ENCODE results near the gene CEL. TPM values are rescaled to one million over a fixed set of nuclear protein-coding genes. Genes with fewer than 3 reads are reported as not detected.

Gene CEL
- total RNA-seq, 1 experiment from 2014 or later = 6.9 TPM

DNA sequence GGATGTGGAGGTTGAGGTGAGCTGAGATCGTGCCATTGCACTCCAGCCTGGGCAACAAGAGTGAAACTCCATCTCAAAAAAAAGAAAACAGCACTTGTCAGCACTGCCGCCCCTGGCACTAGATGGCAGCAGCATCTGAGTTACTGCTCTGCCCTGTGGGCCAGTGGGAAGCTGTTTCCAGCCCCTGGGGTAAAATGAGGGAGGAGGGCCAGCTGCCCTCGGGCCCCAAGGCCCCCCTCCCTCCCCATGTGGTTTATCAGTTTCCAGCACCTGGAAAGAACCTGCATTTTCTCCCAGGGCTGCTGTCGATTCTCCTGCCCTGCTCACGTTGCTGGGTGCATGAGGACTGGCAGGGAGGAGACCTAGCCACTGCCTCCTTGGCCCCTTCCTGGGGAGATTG lies 13.2 kb upstream of the CEL start:
- BruUV-seq (replicated peaks) = no TSS peak
- no peaks in the 10 kb centered on the region for H3K27me3 ChIP-seq (ENCODE audit: insufficient read depth, low read length)
- ATAC-seq (peak; percentile 81), DNase-seq (ENCODE audit: low read depth, low spot score) (peak; percentile 3)
- intact Hi-C loops (cut with micrococcal nuclease) = no loop called here
- H3K9ac ChIP-seq (ENCODE audit: low read length) = no peak overlapping the region
- no peaks in the 10 kb centered on the region for H4K20me1 ChIP-seq (ENCODE audit: insufficient read depth)
- H3K79me2 ChIP-seq (ENCODE audit: insufficient read depth, low read length) = no peaks in the 10 kb centered on the region; the same call in 1 of the 2 replicates
- ChIA-PET CTCF (interaction anchor here (1.0 to 1.6 kb wide), 3 partner anchors 87 to 100 kb away, joined by 4 to 7 read pairs (median 5); no protein-coding TSS in a partner anchor), RAD21 (ENCODE audit: low non-redundant PET in 1 of 2, low total read pairs in 2 of 2, uncharacterized antibody in 2 of 2, unreplicated experiment in 2 of 2) (interaction anchor here in 1 of 2 experiments (1.2 kb wide), 1 partner anchor 96 kb away, joined by 3 read pairs; no protein-coding TSS in a partner anchor), POLR2A (interaction anchor here (1.5 kb wide), 1 partner anchor 18 kb away, joined by 4 read pairs; the partner anchor contains the start of gene GTF3C5)
- H3K27ac ChIP-seq (ENCODE audit: low read depth, low read length) = no peak overlapping the region
- peaks cover 28 to 50% of the 10 kb centered on the region in 2 experiments; a peak in 3 of 4 replicates for H3K36me3 ChIP-seq (ENCODE audit: control insufficient read depth in 1 of 2, insufficient read depth in 2 of 2, low read length in 2 of 2)
- no peak overlapping the region for H2AFZ ChIP-seq (ENCODE audit: low read depth, low read length, poor library complexity, severe bottlenecking)
- H3K4me3 ChIP-seq (replicated peaks in 1 of 2; ENCODE audit: low read depth in 1 of 2, low read length in 2 of 2) = no peak overlapping the region
- TF ChIP-seq EGR1 (IDR thresholded peaks at IDR 0.05; ENCODE audit: low read depth) = no peak
- TF ChIP-seq FOSL1 (IDR thresholded peaks at IDR 0.05; ENCODE audit: low read depth) = no peak
- TF ChIP-seq SIN3A (IDR thresholded peaks at IDR 0.05; ENCODE audit: low read depth) = no peak
- TF ChIP-seq YY1 (IDR thresholded peaks at IDR 0.05; ENCODE audit: extremely low read depth, insufficient replicate concordance, low read depth, low read length) = no peak
- TF ChIP-seq, protein P1, sequence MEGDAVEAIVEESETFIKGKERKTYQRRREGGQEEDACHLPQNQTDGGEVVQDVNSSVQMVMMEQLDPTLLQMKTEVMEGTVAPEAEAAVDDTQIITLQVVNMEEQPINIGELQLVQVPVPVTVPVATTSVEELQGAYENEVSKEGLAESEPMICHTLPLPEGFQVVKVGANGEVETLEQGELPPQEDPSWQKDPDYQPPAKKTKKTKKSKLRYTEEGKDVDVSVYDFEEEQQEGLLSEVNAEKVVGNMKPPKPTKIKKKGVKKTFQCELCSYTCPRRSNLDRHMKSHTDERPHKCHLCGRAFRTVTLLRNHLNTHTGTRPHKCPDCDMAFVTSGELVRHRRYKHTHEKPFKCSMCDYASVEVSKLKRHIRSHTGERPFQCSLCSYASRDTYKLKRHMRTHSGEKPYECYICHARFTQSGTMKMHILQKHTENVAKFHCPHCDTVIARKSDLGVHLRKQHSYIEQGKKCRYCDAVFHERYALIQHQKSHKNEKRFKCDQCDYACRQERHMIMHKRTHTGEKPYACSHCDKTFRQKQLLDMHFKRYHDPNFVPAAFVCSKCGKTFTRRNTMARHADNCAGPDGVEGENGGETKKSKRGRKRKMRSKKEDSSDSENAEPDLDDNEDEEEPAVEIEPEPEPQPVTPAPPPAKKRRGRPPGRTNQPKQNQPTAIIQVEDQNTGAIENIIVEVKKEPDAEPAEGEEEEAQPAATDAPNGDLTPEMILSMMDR (IDR thresholded peaks at IDR 0.05 in 2 of 3, conservative IDR thresholded peaks at IDR 0.05 in 1 of 3; ENCODE audit: borderline replicate concordance in 1 of 3, insufficient read depth in 1 of 3, low read depth in 2 of 3, low read length in 2 of 3) = peak; percentile 29 to 57 (median 40); a peak in 4 of 6 replicates
- TF ChIP-seq ZNF274 (IDR thresholded peaks at IDR 0.05; ENCODE audit: low read depth, low read length) = no peak
- TF ChIP-seq, protein P2, sequence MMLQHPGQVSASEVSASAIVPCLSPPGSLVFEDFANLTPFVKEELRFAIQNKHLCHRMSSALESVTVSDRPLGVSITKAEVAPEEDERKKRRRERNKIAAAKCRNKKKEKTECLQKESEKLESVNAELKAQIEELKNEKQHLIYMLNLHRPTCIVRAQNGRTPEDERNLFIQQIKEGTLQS (IDR thresholded peaks at IDR 0.05) = no peak
- TF ChIP-seq RAD21 (IDR thresholded peaks at IDR 0.05; ENCODE audit: low read depth) = peak; percentile 60
- no peak for TF ChIP-seq EZH2phosphoT487 (IDR thresholded peaks at IDR 0.05; ENCODE audit: borderline replicate concordance)
- no peak for TF ChIP-seq ZFX (IDR thresholded peaks at IDR 0.05)
- TF ChIP-seq, protein P3, sequence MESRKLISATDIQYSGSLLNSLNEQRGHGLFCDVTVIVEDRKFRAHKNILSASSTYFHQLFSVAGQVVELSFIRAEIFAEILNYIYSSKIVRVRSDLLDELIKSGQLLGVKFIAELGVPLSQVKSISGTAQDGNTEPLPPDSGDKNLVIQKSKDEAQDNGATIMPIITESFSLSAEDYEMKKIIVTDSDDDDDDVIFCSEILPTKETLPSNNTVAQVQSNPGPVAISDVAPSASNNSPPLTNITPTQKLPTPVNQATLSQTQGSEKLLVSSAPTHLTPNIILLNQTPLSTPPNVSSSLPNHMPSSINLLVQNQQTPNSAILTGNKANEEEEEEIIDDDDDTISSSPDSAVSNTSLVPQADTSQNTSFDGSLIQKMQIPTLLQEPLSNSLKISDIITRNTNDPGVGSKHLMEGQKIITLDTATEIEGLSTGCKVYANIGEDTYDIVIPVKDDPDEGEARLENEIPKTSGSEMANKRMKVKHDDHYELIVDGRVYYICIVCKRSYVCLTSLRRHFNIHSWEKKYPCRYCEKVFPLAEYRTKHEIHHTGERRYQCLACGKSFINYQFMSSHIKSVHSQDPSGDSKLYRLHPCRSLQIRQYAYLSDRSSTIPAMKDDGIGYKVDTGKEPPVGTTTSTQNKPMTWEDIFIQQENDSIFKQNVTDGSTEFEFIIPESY (IDR thresholded peaks at IDR 0.05; ENCODE audit: extremely low read depth, insufficient replicate concordance, low read length) = no peak
- TF ChIP-seq, protein P4, sequence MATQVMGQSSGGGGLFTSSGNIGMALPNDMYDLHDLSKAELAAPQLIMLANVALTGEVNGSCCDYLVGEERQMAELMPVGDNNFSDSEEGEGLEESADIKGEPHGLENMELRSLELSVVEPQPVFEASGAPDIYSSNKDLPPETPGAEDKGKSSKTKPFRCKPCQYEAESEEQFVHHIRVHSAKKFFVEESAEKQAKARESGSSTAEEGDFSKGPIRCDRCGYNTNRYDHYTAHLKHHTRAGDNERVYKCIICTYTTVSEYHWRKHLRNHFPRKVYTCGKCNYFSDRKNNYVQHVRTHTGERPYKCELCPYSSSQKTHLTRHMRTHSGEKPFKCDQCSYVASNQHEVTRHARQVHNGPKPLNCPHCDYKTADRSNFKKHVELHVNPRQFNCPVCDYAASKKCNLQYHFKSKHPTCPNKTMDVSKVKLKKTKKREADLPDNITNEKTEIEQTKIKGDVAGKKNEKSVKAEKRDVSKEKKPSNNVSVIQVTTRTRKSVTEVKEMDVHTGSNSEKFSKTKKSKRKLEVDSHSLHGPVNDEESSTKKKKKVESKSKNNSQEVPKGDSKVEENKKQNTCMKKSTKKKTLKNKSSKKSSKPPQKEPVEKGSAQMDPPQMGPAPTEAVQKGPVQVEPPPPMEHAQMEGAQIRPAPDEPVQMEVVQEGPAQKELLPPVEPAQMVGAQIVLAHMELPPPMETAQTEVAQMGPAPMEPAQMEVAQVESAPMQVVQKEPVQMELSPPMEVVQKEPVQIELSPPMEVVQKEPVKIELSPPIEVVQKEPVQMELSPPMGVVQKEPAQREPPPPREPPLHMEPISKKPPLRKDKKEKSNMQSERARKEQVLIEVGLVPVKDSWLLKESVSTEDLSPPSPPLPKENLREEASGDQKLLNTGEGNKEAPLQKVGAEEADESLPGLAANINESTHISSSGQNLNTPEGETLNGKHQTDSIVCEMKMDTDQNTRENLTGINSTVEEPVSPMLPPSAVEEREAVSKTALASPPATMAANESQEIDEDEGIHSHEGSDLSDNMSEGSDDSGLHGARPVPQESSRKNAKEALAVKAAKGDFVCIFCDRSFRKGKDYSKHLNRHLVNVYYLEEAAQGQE (IDR thresholded peaks at IDR 0.05; ENCODE audit: low read depth) = no peak
- H3K4me1 ChIP-seq (ENCODE audit: control insufficient read depth in 1 of 2, insufficient read depth in 2 of 2, low read length in 2 of 2) = no peaks in the 10 kb centered on the region
- H3K4me2 ChIP-seq (ENCODE audit: low read length) = no peak overlapping the region
- H3K9me3 ChIP-seq (ENCODE audit: control insufficient read depth in 1 of 2, insufficient read depth in 1 of 2, low read depth in 1 of 2, low read length in 2 of 2) = no peaks in the 10 kb centered on the region
- no peaks in the 10 kb centered on the region for H3K9me2 ChIP-seq (ENCODE audit: insufficient read depth)
